ENCODE results near the gene HYAL2. TPM values are rescaled to one million over a fixed set of nuclear protein-coding genes. Genes with fewer than 3 reads are reported as not detected.

The HYAL2 gene, protein sequence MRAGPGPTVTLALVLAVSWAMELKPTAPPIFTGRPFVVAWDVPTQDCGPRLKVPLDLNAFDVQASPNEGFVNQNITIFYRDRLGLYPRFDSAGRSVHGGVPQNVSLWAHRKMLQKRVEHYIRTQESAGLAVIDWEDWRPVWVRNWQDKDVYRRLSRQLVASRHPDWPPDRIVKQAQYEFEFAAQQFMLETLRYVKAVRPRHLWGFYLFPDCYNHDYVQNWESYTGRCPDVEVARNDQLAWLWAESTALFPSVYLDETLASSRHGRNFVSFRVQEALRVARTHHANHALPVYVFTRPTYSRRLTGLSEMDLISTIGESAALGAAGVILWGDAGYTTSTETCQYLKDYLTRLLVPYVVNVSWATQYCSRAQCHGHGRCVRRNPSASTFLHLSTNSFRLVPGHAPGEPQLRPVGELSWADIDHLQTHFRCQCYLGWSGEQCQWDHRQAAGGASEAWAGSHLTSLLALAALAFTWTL
- total RNA-seq (2014; rRNA removed; shearing (Covaris generic)): 91.6 and 97.5 TPM in 2 replicates
- polyA plus RNA-seq (2015; cell fraction: cytosol; rRNA removed): 43.3 and 53.0 TPM in 2 replicates
- 30.1 and 33.8 TPM in 2 replicates for polyA plus RNA-seq (2015; cell fraction: nucleus; rRNA removed)

DNA sequence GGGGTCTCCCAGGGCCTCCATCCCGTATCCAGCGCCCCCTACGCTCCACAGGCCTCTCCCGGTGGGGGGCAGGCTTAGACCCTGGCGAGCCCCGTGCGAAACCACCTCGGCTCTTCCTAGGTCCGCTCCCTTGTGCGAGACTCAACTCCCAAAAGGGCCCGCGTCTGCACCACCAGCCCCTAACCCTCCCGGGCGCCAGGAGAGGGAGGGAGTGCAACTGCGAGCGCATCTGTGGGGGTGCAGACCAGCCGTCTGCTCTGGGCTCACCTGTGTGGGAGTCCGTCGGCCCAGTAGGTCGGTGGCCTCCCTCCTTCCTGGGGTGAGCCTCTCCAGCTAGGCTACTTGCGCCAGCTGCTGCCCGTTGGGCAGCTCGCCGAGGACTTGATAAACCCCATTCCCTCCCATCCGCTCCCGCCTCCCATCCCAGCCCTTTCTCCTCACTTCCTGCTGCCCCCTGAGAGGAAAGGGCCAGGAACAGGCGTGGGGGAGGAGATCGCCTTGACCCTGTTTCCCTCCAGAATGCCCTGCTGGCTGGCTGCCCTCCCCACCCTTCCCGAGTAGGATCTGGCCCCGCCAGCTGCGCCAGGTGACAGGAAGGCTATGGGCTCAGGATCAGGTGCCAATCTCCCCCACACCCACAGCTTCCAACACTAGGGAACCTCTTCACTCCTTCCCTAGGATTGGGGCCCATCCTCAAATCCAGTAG lies at the start of gene HYAL2:
HYAL2 (minus strand) TSS at position 360 of the 706 bp plus-strand sequence. CDS start 2,256 bp downstream, outside the sequence.
- no peak for DNase-seq (ENCODE audit: low read depth)

DNA sequence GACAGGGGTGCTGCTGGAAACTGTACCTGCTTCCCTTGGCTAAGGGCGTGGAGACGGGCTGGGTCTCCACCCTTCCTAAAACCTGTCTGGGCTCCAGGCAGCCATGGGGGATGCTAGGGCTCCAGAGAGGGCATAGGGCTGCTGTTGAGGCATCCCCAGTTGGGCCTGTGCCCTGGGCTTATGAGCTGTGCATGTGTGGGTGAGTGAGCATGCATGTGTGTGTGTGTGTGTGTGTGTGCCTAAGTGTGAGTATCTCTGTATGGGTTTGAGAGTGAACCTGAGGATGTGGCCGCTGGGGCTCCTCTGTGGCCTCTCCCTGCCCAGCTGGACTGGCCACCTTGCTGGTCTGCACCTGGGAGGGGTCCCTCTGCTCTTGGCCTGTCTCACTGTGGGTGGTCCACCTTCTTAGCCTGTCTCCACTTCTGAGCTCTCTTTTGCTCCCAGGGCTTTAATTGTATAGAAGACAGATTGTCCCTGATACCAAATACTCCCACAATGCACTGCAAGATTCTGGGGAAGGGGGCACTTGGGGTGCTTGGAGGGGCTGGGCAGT lies 48.7 kb upstream of the HYAL2 start:
- no peak for DNase-seq (ENCODE audit: low read depth)

DNA sequence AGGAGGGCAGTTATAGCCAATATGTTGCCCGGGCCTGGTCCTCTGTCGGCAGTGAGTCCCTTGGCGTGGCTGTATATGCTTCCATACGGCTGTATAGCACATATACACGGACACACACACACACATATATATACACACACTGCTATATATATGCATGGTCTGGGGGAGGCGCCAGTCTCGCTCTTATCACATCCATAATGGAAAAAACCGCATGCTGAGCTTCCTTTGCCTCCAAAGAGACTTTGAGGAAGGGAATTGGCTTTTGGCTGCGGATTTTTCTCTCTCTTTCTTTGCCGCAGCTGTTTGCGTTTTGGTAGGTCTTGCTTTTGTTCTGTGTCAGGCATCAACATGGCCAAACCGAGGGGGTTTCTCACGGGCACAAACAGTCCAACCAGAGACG lies 48.0 kb upstream of the HYAL2 start:
- peak; percentile 51 for DNase-seq (ENCODE audit: low read depth)

DNA sequence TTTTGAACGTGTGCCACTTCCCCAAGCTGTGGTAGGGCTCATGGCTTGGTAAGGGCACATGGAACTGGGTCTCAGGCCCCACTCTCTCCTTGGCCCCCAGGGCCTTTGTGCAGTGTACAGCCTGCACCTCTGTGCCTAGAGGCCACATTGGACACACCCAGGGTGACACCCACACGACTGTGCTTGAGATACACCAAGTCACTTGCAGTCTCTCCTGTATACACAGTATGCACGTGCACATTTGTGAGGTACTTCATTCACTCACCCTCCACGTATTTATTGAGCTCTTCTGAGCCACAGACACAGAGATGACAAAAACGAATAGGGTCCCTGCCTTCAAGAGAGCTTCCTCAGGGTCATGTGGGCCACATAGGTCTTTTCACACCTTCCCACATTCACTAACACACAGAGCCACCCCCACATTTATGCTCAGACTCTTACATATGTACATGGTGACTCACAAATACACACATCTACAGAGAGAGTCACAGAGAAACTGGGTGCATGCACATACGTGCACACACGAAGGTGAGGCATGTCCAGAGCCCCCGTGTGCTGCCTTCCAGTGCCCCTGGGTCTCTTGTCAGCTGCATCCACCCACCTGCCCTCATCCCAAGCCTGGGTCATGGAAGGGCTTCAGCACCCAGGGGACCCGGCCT lies 46.6 kb upstream of the HYAL2 start:
- DNase-seq (ENCODE audit: low read depth): no peak

DNA sequence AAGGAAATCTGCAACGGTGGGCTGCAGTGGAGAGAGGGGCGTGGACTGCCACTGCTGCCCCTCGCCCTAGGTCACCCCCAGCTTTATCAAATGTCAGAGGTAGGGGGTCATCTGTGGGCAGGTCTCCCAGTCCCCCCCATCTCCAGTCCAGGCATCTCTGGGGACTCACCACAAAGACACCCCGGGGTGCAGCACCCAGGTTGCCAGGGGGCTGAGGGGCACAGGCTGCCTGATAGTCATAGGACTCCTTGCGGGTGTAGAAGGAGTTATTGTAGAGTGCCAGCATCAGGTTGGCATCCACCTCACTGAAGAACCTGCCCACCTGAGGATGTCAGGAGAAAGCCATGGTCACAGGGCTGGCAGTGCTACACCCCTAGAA lies 43.3 kb upstream of the HYAL2 start:
- DNase-seq (ENCODE audit: low read depth): no peak

DNA sequence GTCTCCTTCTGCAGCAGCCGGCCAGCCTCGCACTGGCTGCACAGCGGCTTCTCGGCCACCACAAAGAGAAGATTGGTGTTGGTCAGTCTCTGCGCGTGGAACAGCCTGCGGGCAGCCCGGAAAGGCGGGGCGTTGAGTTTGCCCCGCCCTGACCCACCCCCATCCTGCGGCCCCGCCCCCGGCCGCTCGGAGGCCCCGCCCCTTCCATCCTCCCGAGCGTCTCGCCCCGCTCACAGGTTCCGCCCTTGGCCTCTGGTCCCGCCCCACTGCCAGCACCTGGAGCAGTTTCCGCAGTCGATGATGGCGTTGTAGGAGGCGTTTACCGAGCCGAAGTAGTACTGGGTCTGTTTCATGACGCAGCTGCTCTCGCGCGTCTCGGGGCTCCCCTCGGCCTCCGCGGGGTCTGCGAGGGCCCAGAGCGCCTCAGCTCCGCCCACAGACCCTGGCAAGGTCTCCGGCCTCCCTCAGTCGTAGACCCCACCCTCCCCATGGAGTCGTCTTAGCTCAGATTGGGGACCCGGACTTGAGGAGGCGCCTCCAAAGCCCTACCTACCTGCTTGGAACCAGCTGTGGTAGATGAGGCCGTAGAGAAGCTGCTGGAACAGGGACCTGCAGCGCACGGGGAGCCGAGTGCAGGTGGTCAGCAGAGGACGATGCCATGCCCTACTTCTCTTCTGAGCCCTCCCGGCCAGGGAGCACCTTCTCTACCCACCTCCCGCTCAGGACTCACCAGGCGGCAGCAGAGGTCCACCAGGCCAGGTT lies 42.7 kb upstream of the HYAL2 start:
- DNase-seq (ENCODE audit: low read depth): no peak

DNA sequence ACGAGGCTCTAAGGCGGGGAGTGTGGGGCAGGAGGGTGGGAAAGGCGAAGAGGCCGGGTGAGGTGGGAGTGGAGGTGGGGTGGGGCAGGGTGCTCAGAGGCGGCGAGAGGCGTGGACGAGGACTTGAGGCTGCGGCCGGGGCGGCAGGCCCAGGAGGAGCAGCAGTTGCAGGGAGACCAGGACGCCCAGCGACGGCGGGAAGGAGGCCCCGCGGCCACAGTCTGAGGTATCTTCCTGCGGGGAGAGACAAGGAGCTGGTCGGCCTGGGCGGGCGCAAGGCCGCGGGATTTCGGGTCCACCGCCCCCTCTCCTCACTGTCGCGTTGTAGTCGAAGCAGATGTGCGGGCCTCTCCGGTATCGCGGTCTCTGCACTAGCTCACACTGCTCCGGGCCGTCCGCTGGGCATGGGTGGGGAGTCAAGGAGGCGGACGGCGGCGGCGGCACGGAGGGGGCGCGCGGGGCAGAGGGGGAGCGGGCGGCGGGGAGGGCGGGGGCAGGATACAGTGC lies 42.1 kb upstream of the HYAL2 start:
- DNase-seq (ENCODE audit: low read depth): no peak

DNA sequence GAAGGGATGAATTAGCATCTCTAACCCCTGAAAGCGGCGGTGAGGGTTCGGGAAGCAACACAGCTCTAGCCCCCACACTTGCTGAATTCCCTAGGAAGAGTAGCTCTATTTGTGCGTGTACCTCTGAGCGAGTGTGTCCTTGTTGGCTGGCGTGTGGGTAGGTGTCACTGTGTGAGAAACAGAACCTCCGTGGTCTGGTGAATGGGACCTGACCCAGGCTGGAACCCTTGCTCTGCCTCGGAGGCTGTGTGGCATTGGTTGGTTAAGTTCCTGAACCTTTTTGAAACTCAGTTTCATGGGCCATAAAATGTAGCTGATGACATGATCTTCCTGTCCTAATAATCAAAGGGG lies 37.2 kb upstream of the HYAL2 start:
- DNase-seq (ENCODE audit: low read depth): no peak

DNA sequence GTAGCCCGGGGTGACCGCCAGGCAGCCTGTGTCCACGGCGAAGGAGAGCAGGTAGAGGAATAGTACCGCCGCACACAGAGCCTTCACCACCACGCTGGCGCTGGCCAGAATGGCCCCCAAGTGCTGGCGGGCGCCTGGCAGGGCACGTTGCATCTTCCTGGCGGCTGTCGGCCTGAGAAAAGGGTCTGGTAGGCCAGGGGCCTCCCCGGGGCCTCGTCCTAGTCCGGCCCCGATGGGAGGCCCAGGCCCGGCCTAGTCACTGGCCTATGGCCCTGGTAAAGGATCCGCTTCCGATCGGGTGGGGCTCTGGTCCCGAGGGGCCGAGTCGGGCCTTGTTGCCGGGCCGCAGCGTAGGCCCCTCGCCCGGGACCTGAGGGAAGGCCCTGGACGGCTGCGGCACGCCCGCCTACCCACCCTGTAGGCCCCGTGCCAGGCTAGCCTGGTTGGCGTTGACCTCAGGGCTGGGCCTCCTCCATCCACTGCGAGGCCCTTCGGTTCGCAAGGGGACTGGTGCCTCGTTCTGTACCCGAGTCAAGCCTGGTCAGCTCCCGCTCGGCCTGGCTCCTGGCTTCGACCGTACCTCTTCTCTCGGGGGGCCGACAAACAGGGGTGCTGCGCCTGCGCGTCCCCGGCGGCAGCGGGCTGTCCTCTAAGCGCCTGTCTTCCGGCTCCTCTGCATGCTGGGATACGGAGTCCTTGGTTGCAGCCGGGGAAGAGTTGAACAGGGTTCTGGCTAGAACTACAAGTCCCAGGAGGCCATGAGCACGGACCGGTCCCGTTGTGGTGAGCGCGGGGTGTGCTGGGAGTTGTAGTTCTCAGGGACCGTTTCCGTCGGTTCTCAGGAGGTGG lies 36.6 kb upstream of the HYAL2 start, which contains the start of gene TMEM115:
TMEM115 (minus strand) TSS at position 611 of the 849 bp plus-strand sequence; CDS start at position 153, 458 bp downstream.
- DNase-seq (ENCODE audit: low read depth): peak; percentile 99

DNA sequence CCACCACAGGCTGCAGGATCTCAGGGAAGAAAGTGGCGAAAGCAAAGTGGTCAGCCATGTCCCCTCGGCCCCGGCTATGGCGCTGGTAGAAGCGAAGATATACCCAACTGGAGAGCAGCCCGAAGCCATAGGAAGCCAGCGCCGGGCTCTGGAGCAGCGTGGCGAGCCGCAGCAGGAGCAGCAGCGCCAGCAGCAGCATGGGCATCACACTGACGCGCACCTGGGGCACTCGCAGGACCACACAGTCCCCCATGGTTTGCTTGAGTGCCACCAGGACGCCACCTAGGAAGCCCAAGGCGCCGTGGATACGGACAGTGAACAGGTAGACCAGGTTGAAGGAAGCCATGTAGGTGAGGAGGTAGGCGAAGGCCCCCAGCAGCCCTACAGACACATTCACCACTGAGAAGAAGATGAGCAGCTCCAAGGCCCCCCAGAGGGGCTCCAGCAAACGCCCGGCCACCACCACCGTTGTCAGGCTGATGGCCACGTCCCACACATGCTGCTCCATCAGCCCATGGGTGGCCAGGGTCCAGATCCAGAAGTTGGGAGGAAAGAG lies 35.9 kb upstream of the HYAL2 start:
- no peak for DNase-seq (ENCODE audit: low read depth)

DNA sequence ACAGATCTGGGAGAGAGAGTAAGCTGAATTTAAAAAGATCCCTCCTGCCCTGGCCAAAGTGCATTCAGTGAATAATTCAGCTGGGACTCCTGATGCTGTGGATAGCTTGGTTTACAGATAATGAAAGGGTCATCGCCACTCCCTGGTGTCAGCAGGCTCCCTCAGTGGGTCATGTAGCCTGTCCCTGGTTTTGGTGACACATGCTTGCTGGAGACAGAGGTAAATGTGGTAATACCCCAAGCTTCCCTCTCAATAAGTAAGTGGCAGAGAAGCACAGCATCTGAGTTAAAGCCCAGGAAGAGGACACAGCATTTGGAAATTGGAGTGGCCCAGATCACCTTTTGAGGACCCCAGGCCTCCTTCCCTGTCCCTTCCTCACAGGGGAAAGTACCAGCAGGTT lies 34.9 kb upstream of the HYAL2 start:
- no peak for DNase-seq (ENCODE audit: low read depth)

DNA sequence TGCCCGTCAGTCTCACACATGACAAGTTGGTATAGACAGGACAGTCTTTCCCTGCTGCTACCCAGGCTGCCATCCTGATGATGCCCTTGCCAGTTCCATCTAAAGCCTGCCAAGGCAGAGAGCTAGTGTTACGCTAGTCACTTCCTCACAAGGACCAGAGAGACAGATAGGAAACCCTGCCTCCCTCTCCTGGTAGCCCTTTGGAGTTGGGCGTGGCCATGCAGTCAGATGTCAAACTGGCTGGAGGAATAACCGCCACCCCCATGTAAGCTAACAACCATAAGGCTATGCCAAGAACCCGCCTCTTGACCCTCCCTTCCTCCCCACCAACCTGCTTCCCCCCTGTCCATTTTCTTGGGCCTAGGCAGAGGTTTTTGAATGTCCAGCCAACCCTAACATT lies 34.0 kb upstream of the HYAL2 start:
- DNase-seq (ENCODE audit: low read depth): peak; percentile 48

DNA sequence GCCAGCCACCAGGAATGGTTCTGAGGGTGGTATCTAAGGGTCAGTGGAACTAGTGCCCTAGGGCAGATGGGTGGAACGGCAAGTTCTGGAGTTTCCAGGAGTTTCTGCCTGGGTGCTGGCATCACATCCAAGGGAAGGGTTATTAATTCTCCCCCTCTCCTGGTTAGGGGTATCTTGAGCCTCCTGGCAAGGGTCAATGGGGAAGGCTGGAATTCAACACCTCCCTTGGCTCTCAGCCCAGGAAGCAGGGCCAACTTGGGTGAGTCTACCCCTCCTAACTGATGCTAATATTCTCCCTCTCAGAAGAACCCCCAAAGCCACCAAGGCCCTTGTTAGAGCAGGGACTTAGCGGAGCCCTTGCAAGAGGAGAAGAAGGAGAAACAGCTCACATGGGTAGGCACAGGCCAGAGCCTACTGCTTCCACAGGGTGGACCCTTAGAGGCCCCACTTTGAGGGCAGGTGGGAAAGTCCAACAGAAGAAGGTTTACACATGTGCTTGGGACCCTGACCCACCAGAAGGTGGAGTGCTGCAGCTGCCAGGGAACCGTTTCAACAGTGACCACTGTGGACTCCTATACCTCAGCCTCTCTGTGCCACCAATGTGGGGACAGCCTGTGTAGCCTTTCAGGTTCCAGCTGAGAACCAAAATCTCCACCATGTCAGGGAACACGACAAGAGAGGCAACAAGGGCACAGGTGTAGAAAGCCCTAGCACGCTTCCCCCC lies 33.4 kb upstream of the HYAL2 start:
- DNase-seq (ENCODE audit: low read depth): no peak

DNA sequence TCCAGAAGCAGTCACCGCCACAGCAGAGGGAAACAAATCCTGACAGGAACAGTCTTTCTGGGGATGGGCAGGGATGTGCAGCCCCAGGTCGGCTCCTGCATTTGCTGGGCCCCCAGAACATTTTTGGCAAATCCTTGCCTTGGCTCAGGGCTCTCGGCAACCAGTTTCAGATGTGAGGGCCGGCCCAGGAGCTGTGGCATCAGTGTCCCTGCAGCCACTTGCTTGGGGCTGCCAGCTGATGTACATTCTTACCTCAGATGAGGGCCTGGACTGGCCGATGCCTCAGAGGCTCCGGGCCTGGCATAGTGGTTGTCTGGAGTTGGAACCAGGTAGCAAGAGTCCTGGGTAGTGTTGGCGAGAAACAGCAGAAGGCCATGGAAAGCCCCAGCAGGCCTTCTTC lies 32.3 kb upstream of the HYAL2 start:
- no peak for DNase-seq (ENCODE audit: low read depth)

DNA sequence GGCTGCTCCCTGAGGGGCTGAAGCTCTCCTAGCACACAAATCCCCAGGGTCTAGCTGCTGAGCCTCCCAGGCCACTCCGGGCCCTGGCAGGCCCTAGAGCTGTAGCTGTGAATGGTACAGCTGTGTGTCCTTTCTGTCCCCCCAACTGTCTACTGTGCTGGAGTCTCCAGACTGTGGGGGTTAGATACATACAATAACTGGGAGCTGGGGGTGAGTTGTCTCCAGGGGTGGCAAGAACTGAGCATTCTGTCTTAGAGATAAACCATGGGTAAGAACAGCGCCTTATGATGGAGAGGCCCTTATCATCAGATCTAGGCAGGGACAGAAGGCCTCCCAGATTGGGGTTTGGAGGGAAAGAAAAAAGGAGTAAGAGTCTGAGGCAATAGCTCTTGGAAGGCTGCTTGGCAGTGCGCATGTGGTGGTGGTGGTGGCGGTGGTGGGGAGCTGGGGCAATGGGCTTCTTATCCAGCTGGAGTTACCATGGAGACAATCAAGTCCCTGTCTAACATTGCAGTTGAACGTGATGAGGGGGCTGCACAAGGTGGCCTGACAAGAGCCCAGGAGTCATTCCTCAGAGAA lies 31.7 kb upstream of the HYAL2 start:
- no peak for DNase-seq (ENCODE audit: low read depth)

DNA sequence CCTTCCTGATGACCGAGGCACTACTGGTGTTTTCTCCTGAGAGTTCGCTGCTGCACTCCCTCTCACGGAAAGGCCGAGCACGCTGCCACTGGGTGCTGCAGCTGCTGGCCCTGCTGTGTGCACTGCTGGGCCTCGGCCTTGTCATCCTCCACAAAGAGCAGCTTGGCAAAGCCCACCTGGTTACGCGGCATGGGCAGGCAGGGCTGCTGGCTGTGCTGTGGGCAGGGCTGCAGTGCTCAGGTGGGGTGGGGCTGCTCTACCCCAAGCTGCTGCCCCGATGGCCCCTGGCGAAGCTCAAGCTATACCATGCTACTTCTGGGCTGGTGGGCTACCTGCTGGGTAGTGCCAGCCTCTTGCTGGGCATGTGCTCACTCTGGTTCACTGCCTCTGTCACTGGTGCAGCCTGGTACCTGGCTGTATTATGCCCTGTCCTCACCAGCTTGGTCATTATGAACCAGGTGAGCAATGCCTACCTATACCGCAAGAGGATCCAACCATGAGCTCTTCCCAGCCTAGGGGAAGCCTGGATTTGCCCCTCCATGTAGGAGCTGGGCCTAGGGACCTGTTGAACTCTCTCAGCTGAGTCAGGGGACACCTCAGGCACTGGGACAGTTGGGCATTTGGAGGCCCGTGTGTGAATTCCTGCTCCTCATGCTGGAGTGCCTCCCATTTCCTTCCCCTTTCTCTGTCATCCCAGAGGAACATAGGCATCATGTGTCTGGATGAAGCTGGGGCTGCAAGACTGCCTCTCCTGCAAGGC lies 30.9 kb upstream of the HYAL2 start:
- DNase-seq (ENCODE audit: low read depth): no peak

DNA sequence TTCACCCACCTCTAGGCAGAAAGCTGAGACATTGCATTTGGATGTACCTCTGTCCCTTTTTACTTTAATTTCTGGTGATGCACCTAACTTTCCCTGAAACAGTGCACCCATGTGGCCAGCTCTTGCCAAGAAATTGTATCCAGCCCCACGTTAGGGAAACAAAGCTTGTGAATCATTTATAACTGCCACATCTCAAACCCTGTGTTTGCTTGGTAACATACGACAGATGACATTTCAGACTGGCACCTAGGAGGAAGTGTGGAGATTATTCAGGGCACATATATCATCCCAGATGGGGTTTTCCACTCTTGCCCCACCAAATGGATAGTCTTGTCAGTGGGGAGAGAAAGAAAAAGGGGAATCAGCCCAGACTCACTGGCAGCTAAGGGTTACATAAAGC lies 30.2 kb upstream of the HYAL2 start:
- DNase-seq (ENCODE audit: low read depth): peak; percentile 62

DNA sequence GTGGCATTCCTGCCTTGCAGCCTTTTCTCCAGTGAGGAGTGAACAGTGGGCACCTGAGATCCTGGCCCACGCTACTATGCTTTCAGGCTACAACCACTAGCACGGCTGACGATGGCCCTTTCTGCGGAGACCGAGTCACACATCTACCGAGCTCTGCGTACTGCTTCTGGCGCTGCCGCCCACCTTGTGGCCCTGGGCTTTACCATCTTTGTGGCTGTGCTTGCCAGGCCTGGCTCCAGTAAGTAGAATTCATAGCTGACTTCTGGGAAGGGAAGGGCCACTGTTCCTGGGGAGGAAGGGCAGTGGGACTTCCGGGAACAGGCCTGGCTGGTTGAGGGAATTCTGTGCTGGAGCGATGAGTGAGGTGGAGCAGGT lies 28.8 kb upstream of the HYAL2 start:
- DNase-seq (ENCODE audit: low read depth): no peak

Measured in HT1080 (cell line).